OCI-LY7 (cell line): ENCODE measurements around the gene ZSCAN31. TPM values are rescaled to one million over a fixed set of nuclear protein-coding genes. Genes with fewer than 3 reads are reported as not detected.

ENCODE experiments used
- Bru-seq: library from RNA; stranded (reverse); fragments of 400-500 nt; gene quantifications from one replicate; lab custom pipeline; 2021; lab: Mats Ljungman, UMichigan
- BruChase-seq, 2 experiments: library from RNA; stranded (reverse); fragments of 400-500 nt; gene quantifications; one replicate each; lab custom pipeline; 2021; lab: Mats Ljungman, UMichigan
- BruUV-seq: library from RNA; stranded (reverse); fragments of 400-500 nt; replicated peaks from 2 replicates; lab custom pipeline; 2021; lab: Mats Ljungman, UMichigan
- CTCF ChIA-PET: fragments of 300-600 bp; sonication (Branson Sonifier 250); formaldehyde crosslinking; loops from one replicate; lab custom pipeline; 2022; ENCODE audit warnings: antibody characterized with exemption; ENCODE audit not compliant: unreplicated experiment; lab: Charles Lee
- POLR2A ChIA-PET: fragments of 300-600 bp; sonication (Branson Sonifier 250); formaldehyde crosslinking; loops from one replicate; lab custom pipeline; 2022; ENCODE audit warnings: antibody characterized with exemption; lab: Charles Lee
- DNase-seq: peaks from one replicate; pipeline ENCODE4 v3.0.0-alpha.2; 2015; ENCODE audit warnings: low spot score
- H2AFZ ChIP-seq: fragments of 200-600 bp; sonication (generic), shearing (Covaris generic); 2 replicates; pipeline ENCODE4 v1.6.1; 2014; ENCODE audit warnings: mild to moderate bottlenecking, antibody characterized with exemption, low read length, moderate library complexity
- H3K27ac ChIP-seq: fragments of 200-600 bp; sonication (generic); 2 replicates; pipeline ENCODE4 v1.5.1; 2014; ENCODE audit warnings: mixed run types, low read depth, mild to moderate bottlenecking, moderate library complexity, low read length, inconsistent platforms; ENCODE audit not compliant: poor library complexity, severe bottlenecking
- H3K36me3 ChIP-seq: fragments of 200-600 bp; sonication (generic); 2 replicates; pipeline ENCODE4 v1.6.1; 2014; ENCODE audit warnings: mild to moderate bottlenecking, antibody characterized with exemption, low read length, moderate library complexity, mixed read lengths; ENCODE audit not compliant: insufficient read depth
- H3K4me1 ChIP-seq: fragments of 200-600 bp; sonication (generic); 2 replicates; pipeline ENCODE4 v1.5.1; 2014; ENCODE audit warnings: mild to moderate bottlenecking, low read length; ENCODE audit not compliant: insufficient read depth, poor library complexity, severe bottlenecking
- H3K4me2 ChIP-seq: fragments of 200-600 bp; sonication (generic); 2 replicates; pipeline ENCODE4 v1.6.1; 2014; ENCODE audit warnings: mild to moderate bottlenecking, low read length
- H3K4me3 ChIP-seq: fragments of 200-600 bp; sonication (generic); 2 replicates; pipeline ENCODE4 v1.5.1; 2014; ENCODE audit warnings: mild to moderate bottlenecking, low read depth, low read length; ENCODE audit not compliant: poor library complexity, severe bottlenecking
- H3K79me2 ChIP-seq: fragments of 200-600 bp; sonication (generic); 2 replicates; pipeline ENCODE4 v1.6.1; 2016; ENCODE audit warnings: low read depth, mild to moderate bottlenecking, low read length, moderate library complexity, mixed read lengths; ENCODE audit not compliant: insufficient read depth
- H3K9me2 ChIP-seq: fragments of 200-600 bp; sonication (generic); 2 replicates; pipeline ENCODE4 v1.6.1; 2016; ENCODE audit warnings: mild to moderate bottlenecking, low read length, mixed read lengths; ENCODE audit not compliant: insufficient read depth
- H3K9me3 ChIP-seq: fragments of 200-600 bp; sonication (generic); 2 replicates; pipeline ENCODE4 v1.6.1; 2014; ENCODE audit warnings: mild to moderate bottlenecking, mixed run types, low read length, mixed read lengths
- H4K20me1 ChIP-seq: fragments of 200-600 bp; sonication (generic); 2 replicates; pipeline ENCODE4 v1.6.1; 2014; ENCODE audit warnings: mild to moderate bottlenecking, antibody characterized with exemption, low read length, moderate library complexity, mixed read lengths; ENCODE audit not compliant: insufficient read depth
- CTCF ChIP-seq: fragments of 200-600 bp; sonication (generic); conservative IDR thresholded peaks from 2 replicates; pipeline ENCODE4 v1.5.1; 2014; ENCODE audit warnings: mild to moderate bottlenecking, antibody characterized with exemption, low read length, moderate library complexity, mixed read lengths
- EZH2phosphoT487 ChIP-seq: fragments of 200-600 bp; sonication (generic); IDR thresholded peaks from 2 replicates; pipeline ENCODE4 v1.6.1; 2018; ENCODE audit warnings: low read depth, borderline replicate concordance, mild to moderate bottlenecking, mixed run types, antibody characterized with exemption, low read length, moderate library complexity, mixed read lengths
- intact Hi-C: fragments of 100-400 bp; cut with micrococcal nuclease; formaldehyde crosslinking; loops from one replicate; pipeline ENCODE4 v1.10.0; 2022; ENCODE audit not compliant: unreplicated experiment
- long read RNA-seq: library from polyadenylated mRNA; stranded (forward); transcript quantifications from one replicate; pipeline ENCODE4 v2.0.0, GENCODE V29; 2022
- total RNA-seq, 2 experiments: library from RNA; depleted of rRNA in 1 of 2; stranded (reverse); fragments of >200 nt in 1 of 2; shearing (Covaris generic) in 1 of 2; gene quantifications; 2 replicates each; pipeline ENCODE4 v1.2.3, GENCODE V29; 2014 to 2022

The ZSCAN31 gene
- not detected in 2 replicates for total RNA-seq (2014; rRNA removed; shearing (Covaris generic))
- not detected in 2 replicates for total RNA-seq (2022)
- percentile 18 among the genes with signal in this experiment for Bru-seq, nascent RNA
- percentile 11 among the genes with signal in this experiment for BruChase-seq, experiment 1, labeled RNA remaining after a 6-hour chase
- percentile 17 among the genes with signal in this experiment for BruChase-seq, experiment 2, labeled RNA remaining after a 2-hour chase
- long read RNA-seq, partial matches to known transcripts = 0 of 1 reads
- long read RNA-seq, other reads (novel, unspliced or antisense) = 1 of 1 reads

- intact Hi-C loops = no loop called here
- H2AFZ ChIP-seq = peak within 1 kb of the TSS; percentile 62
- ChIA-PET POLR2A (interaction anchor here (0.6 to 2.8 kb wide), 3 partner anchors 10 to 853 kb away, joined by 5 to 9 read pairs (median 6); no protein-coding TSS in a partner anchor), CTCF (no interaction called here)
- H3K27ac ChIP-seq = no peak within 1 kb of the TSS
- no peaks in the 10 kb centered on the region for H3K9me2 ChIP-seq
- DNase-seq = peak; percentile 44
- H3K4me3 ChIP-seq = peak within 1 kb of the TSS; percentile 65
- peaks cover 14% of the 10 kb centered on the region for H3K4me1 ChIP-seq
- H3K9me3 ChIP-seq = peaks cover 12% of the 10 kb centered on the region
- H3K79me2 ChIP-seq = no peaks in the 10 kb centered on the region
- H3K4me2 ChIP-seq = peak within 1 kb of the TSS; percentile 89
- BruUV-seq = no TSS peak
- no peaks in the 10 kb centered on the region for H4K20me1 ChIP-seq
- H3K36me3 ChIP-seq = no peaks in the 10 kb centered on the region
- no peak for TF ChIP-seq CTCF
- no peak for TF ChIP-seq EZH2phosphoT487
Measured at GRCh38 chr6:28335564-28336283, at the start of gene ZSCAN31. TSS of gene ZSCAN31 (minus strand) at chr6:28336148. CDS start at chr6:28329683, 6,465 bp downstream.

- Histone ChIP-seq H4K20me1 (no peaks in the 10 kb centered on the region), H3K9me2 (no peaks in the 10 kb centered on the region), H3K79me2 (peaks cover 6% of the 10 kb centered on the region; the same call in 1 of the 2 replicates), H3K4me2 (no peak overlapping the region), H3K4me1 (no peaks in the 10 kb centered on the region), H3K4me3 (no peak overlapping the region), H3K36me3 (peaks cover 99% of the 10 kb centered on the region), H3K27ac (no peak overlapping the region), H2AFZ (no peak overlapping the region), H3K9me3 (no peaks in the 10 kb centered on the region)
- TF ChIP-seq EZH2phosphoT487 (no peak), CTCF (no peak)
- no TSS peak for BruUV-seq
- ChIA-PET CTCF (no interaction called here), POLR2A (interaction anchor here (0.6 kb wide), 1 partner anchor 344 kb away, joined by 4 read pairs; no protein-coding TSS in a partner anchor)
- intact Hi-C loops = no loop called here
- no peak for DNase-seq
Measured at GRCh38 chr6:28384143-28384533, 48.2 kb upstream of the ZSCAN31 start.
